ENCODE data around the gene WDCP.

WDCP gene

GRCh38 chr2:23993736-23994269 lies 53.4 kb downstream of the WDCP start:
- DNase-seq (ENCODE audit: low read depth in 3 of 3): no peak

GRCh38 chr2:23992931-23993330 lies 54.3 kb downstream of the WDCP start:
- DNase-seq (ENCODE audit: low read depth in 3 of 3): no peak

GRCh38 chr2:23988371-23988770 lies 58.8 kb downstream of the WDCP start:
- DNase-seq (ENCODE audit: low read depth in 3 of 3): no peak

All from stimulated activated CD4-positive, alpha-beta T cell treated with anti-CD3 and anti-CD28 coated beads, TNF-alpha, amount 100 ng/mL, for 24 hours (primary cell).